HG03108 (cell line): Measurements from ENCODE around the gene GJA3.
"Not testable (repeated sequence)": the region's sequence is repeated elsewhere in the genome, so short reads cannot be mapped to it uniquely, and the experiment has no call there.

ENCODE experiments used
- ATAC-seq: cut with Tn5 transposase; IDR thresholded peaks from one replicate; pipeline ENCODE4 v1.9.1; 2021; ENCODE audit warnings: moderate library complexity; ENCODE audit not compliant: unreplicated experiment

GJA3 gene

DNA sequence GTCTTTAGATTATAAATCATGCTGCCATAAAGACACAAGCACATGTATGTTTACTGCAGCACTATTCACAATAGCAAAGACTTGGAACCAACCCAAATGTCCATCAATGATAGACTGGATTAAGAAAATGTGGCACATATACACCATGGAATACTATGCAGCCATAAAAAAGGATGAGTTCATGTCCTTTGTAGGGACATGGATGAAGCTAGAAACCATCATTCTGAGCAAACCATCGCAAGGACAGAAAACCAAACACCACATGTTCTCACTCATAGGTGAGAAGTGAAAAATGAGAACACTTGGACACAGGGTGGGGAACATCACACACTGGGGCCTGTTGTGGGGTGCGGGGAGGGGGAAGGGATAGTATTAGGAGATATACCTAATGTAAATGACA, 7.6 kb downstream of the GJA3 start:
- ATAC-seq = not testable (repeated sequence)

DNA sequence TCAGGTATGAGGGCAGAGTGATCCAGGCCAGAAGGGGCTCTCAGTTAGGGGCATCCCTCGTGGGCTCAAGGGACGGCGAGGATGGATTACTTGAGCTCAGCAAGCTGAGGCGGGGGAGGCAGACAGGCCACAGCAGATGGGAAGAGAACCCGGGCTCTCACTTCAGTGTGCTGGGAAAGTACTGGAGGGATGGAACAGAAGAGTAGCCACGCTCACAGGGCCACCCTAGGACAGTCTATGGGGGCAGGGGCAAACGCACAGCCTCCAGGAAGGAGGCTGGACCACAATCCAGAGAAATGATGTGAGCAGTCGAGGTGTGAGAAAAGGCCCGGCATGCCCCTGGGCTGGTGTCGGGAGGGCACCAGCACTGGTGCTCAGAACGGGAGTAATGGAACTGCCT, 9.2 kb downstream of the GJA3 start:
- ATAC-seq = no peak

DNA sequence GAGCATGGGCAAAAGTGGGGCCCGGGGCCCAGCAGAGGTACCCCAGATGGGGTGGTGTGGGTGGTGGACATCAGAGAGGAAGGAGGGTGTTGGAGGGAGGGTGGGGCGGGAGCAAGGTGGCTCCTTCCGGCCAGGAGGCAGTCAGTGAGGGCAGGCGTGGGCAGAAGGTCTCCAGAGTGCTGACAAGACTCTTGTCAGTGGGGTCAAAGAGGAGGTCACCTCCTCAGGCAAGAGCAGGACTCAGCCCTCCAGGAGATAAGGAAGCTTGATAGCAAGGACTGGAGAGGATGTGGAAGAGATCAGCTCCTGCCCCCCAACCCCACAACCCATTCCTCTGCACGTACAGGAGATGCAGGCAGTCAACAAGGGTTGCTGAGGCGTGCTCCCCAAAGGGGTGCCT, 9.8 kb downstream of the GJA3 start:
- no peak for ATAC-seq

DNA sequence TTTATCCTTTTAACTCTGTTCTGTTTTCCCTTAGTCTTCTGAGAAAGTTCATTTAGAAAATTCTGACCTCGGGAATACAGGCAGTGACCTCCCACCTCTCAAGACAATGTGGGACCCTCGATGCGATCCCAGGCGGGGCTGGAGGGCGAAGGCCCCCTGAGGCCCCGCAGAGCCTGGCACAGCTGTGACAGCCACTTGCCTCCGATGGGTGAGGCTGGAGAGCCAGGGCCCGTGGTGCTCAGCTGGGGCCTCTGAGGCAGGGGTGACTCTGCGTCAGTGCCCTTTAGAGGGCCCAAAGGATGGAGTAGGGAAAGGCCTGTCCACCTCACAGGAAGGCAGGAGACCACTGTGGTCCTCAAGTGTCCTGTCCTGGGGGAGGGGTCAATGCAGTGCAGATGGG, 10.3 kb downstream of the GJA3 start:
- ATAC-seq = no peak

GRCh38 chr13:20149762-20150161, 11.1 kb downstream of the GJA3 start:
- no peak for ATAC-seq

DNA sequence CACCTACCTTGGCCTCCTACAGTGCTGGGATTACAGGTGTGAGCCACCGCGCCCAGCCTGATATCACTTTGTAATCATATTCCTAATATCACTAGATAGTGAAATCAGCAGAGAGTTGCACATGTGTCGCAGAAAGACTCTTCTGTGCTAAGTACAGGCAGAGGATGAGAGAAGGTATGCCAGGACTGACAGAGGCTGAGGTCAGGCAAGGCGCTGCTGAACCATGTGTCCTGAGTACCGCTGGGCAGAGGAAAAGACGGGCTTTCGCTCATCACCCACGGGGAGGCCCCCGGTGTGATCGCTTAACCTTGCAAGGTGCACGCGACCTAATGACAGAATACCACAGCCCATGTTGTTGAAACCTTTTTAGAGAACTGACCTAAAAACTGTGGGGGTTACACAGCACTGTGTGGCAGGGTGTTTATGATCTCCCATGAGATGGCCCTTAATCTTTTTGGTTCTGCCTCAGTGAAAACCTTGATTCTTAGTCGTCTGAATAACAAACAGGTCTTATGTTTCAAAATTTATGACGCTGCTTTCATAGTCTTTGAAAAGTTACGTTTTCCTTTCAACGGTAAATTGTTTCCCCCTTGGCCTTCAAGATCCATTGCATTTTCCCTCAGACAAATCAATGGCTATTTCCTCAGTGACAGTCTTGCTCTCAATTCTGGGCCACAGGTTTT, 12.2 kb downstream of the GJA3 start:
- ATAC-seq = no peak

- no peak for ATAC-seq
These were observed 14.5 kb downstream of the GJA3 start for GRCh38 chr13:20146381-20146780.

DNA sequence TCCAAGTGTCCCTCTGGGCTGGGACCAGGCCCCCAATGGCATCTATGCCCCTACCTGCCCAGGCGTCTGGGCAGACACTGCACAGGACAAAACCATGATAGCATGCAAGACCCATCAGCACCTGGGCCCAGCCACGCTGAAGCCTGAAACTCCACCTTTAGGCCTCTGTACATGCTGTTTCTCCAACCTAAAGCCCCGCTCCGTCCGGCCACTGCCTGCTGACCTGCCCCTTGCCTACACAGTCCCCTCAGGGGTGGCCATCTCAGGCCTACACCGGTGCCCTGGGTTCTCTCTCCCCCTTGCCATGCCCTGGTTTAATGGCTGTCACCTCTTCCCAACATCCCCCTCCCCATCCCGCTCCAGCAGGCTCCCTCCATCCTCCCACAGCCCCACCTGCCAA, 15.3 kb downstream of the GJA3 start:
- ATAC-seq = no peak

DNA sequence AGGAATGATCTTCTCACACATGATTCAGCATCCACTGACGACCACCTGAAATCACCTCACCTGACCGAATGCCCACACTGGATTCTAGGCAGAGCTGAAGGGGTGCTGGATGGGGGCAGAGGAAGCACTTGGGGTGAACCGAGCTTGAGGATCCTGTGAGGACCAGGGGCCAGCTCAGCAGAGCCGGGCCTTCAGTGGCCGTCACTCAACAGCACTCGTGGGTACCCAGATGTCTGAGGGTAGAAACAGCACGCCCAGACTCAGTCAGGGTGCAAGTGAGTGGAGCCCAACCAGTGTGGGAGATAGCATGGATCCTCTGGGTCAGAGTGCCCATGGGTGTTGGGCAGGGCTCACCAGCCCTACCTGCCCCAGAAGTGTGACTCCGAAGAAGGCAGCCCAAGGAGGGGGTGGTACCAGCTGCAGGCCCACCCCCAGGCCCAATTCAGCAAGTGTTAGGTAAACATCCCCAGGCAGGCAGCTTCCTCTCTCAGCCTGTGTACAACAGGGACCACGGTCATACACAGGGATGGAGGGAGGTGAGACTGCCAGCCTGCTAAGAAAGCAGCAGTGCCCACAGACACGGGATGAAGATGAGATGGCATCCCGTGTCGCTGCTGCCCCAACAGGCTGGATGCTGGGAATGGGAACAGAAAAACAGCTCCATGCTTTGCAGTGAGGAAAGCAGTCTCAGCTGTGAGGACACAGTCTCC, 16.6 kb downstream of the GJA3 start:
- no peak for ATAC-seq

DNA sequence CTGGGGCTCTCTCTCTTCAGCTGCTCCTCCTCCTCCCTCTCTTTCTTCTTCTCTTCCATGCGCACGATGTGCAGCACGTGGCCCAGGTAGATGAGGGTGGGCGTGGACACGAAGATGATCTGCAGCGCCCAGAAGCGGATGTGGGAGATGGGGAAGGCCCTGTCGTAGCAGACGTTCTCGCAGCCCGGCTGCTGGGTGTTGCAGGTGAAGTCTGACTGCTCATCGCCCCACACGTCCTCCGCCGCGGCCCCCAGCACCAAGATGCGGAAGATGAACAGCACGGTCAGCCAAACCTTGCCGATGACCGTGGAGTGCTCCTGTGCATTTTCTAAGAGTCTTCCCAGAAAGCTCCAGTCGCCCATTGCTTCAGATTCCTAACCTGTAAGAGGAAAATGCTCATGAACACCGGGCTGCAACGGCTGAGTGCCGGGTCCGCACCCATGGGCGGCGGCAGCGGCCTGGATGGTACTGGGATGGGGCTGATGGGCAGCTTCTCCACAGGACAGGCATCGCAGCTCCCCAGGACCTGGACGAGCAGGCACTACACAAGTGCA, 17.8 kb downstream of the GJA3 start:
- ATAC-seq = no peak

DNA sequence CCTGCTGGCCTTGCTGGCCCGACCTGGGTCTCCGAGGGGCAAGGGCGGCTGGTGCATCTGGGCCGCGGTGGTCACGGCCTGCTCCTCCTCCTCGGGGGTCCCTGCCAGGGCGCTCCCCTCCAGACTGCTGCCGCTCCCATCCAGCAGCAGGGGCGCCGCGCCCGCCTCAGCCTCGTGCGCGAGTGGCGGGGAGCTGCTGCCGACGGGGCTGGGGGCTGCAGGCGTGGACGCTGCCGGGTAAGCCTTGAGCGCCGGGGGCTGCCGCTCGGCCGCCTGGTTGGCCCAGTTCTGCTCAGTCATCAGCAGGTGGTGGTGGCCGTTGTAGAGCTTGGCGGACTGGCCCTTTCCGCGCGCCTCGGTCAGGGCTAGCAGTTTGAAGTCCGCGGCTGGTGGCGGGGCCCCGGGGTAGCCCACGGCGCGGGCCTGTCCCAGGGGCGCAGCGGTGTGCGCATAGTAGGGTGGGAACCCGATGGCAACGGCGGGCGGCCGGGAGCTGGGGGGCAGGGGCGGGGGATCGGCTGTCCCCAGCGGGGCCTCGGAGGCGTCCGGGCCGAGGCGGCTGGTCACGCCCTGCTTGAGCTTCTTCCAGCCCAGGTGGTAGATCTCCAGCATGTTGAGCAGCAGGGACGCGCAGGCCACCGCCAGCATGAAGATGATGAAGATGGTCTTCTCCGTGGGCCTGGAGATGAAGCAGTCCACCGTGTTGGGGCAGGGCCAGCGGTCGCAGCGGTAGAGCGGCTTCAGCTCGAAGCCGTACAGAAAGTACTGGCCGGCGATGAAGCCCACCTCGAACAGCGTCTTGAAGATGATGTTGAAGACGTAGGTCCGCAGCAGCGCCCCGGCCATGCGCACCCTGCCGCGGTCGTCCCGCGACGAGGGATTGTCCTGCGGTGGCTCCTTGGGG, 18.6 kb downstream of the GJA3 start:
- ATAC-seq = no peak

GRCh38 chr13:20141238-20142022, 19.4 kb downstream of the GJA3 start:
- no peak for ATAC-seq

GRCh38 chr13:20140487-20140886, 20.4 kb downstream of the GJA3 start:
- ATAC-seq = no peak

GRCh38 chr13:20137875-20138274, 23.0 kb downstream of the GJA3 start:
- ATAC-seq = no peak

GRCh38 chr13:20136781-20137703, 23.8 kb downstream of the GJA3 start:
- ATAC-seq = no peak

- ATAC-seq = no peak
These were observed 26.1 kb downstream of the GJA3 start for GRCh38 chr13:20134732-20135131.

DNA sequence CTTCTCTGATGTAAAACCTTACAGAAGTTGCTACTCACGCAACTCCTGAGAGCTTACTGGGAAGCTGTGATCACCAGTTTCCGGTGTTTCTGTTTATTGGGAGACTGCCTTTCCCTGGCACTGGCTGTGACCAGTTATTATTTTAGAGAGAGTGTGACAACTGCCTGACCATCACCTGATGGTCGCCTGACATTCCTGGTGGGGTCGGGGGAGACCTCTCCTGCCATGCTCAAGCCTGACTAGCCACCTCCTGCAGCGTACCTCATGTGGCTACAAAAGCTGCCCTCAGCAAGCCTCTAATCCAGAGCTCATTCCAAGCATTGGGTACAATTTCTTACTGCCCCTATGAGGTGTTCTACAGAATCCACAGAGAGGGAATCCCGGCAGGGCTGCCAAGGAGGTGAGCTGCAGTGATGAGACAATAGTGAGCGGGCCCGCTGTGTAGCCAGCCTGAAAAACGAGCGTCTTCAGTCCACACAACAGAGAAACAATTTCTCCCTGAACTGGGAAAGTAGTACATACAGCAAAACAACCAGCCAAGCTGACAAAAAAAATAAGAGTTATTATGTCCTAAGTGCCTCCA, 28.7 kb downstream of the GJA3 start:
- ATAC-seq = no peak

DNA sequence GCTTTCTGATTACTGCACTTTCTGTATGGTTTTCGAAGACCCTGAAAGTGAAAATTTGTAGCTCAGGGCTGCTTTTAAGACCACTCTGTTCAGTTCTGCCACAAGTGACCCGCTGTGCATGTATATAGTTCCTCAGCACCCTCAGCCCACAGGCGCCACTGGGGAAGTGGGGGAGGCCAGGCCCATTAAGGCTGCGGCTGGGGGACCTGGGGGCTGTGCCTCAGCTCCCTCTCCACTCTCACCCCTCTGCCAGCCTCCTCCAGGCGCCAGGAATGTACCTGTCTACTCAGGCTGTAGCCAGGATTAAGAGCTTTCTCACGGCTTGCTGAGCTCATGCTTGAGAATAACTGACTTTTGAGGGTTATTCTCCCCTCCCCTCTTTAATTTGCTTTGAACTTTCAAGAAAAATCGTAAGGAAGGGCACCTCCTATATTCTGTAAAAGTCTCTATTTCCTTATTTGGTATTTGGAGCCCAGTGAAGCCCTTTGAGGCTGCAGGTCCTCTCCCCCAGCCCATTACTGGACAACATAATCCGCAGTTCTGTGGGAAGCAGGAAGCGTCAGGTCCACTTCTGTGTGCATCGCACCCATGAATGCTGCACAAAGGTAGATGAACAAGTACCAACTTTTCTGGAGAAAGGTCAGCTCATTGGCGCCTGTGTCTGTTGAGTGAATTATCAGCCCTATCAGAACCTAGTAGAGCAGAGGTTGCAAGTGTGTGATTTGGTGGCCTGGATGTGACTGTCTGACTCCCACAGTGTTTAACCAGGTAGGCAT, 29.6 kb downstream of the GJA3 start:
- ATAC-seq = no peak
